Hepatocyte (in vitro differentiated cells): ENCODE data around the gene GABRE. TPM values are rescaled to one million over a fixed set of nuclear protein-coding genes. Genes with fewer than 3 reads are reported as not detected.
"Not testable (repeated sequence)": the region's sequence is repeated elsewhere in the genome, so short reads cannot be mapped to it uniquely, and the experiment has no call there.

Experiments used
- DNase-seq: peaks from one replicate; pipeline ENCODE4 v3.0.0-alpha.2; 2016; ENCODE audit warnings: low spot score
- H2AFZ ChIP-seq: fragments of 200-600 bp; sonication (generic); 2 replicates; pipeline ENCODE4 v1.6.0; 2016; ENCODE audit warnings: antibody characterized with exemption, mild to moderate bottlenecking
- H3K27ac ChIP-seq: fragments of 200-600 bp; sonication (generic); 2 replicates; pipeline ENCODE4 v1.5.1; 2016; ENCODE audit warnings: mild to moderate bottlenecking
- H3K27me3 ChIP-seq: fragments of 200-600 bp; sonication (generic); 2 replicates; pipeline ENCODE4 v1.6.1; 2016
- H3K36me3 ChIP-seq: fragments of 200-600 bp; sonication (generic); replicated peaks from 2 replicates; pipeline ENCODE4 v1.5.1; 2016; ENCODE audit warnings: low read depth; ENCODE audit not compliant: insufficient read depth
- H3K4me1 ChIP-seq: fragments of 200-600 bp; sonication (generic); 2 replicates; pipeline ENCODE4 v1.5.1; 2016; ENCODE audit warnings: mild to moderate bottlenecking, moderate library complexity; ENCODE audit not compliant: insufficient read depth
- H3K4me2 ChIP-seq: fragments of 200-600 bp; sonication (generic); 2 replicates; pipeline ENCODE4 v1.6.0; 2016
- H3K4me3 ChIP-seq: fragments of 200-600 bp; sonication (generic); 2 replicates; pipeline ENCODE4 v1.5.1; 2016; ENCODE audit warnings: mild to moderate bottlenecking
- H3K79me2 ChIP-seq: fragments of 200-600 bp; sonication (generic); 2 replicates; pipeline ENCODE4 v1.6.0; 2017; ENCODE audit warnings: mild to moderate bottlenecking
- H3K9me2 ChIP-seq: fragments of 200-600 bp; sonication (generic); replicated peaks from 2 replicates; pipeline ENCODE4 v1.6.0; 2017; ENCODE audit warnings: mild to moderate bottlenecking; ENCODE audit not compliant: insufficient read depth
- H3K9me3 ChIP-seq: fragments of 200-600 bp; sonication (generic); 2 replicates; pipeline ENCODE4 v1.5.1; 2016; ENCODE audit warnings: low read depth, mild to moderate bottlenecking
- H4K20me1 ChIP-seq: fragments of 200-600 bp; sonication (generic); 2 replicates; pipeline ENCODE4 v1.6.0; 2016; ENCODE audit warnings: mild to moderate bottlenecking; ENCODE audit not compliant: insufficient read depth, poor library complexity, severe bottlenecking
- CTCF ChIP-seq: fragments of 200-600 bp; sonication (generic); IDR thresholded peaks from 2 replicates; pipeline ENCODE4 v1.5.1; 2016; ENCODE audit warnings: antibody characterized with exemption, mild to moderate bottlenecking; ENCODE audit not compliant: poor library complexity
- EZH2 ChIP-seq: fragments of 200-600 bp; sonication (generic); IDR thresholded peaks from 2 replicates; pipeline ENCODE4 v1.6.1; 2016; ENCODE audit warnings: antibody characterized with exemption, mild to moderate bottlenecking, borderline replicate concordance
- EZH2phosphoT487 ChIP-seq: fragments of 200-600 bp; sonication (generic); IDR thresholded peaks from one replicate; pipeline ENCODE4 v1.6.1; 2018; ENCODE audit warnings: antibody characterized with exemption, mild to moderate bottlenecking, low read depth, moderate library complexity; ENCODE audit not compliant: unreplicated experiment, severe bottlenecking
- WGBS: methylation state at CpG from one replicate; pipeline ENCODE4 v1.1.6; 2016; ENCODE audit warnings: low lambda C conversion rate; ENCODE audit errors: missing lambda C conversion rate; 5-methylcytosine and 5-hydroxymethylcytosine counted together
- polyA plus RNA-seq: library from polyadenylated mRNA; unstranded; fragments of >200 nt; fragmentation: Nextera tagmentation; extraction: Ambion mirVana; gene quantifications from 2 replicates; pipeline ENCODE4 v1.2.1, GENCODE V29; 2016
- total RNA-seq: library from RNA; depleted of rRNA; stranded (reverse); fragments of >200 nt; gene quantifications from 2 replicates; pipeline ENCODE4 v1.2.3, GENCODE V29; 2014

GABRE gene
- total and polyA plus RNA-seq, 2 experiments from 2014 or later: 9.0 to 15.1 TPM

- H4K20me1 ChIP-seq: no peaks in the 10 kb centered on the region
- H3K36me3 ChIP-seq: no peaks in the 10 kb centered on the region
- no peaks in the 10 kb centered on the region for H3K9me2 ChIP-seq
- no peak overlapping the region for H2AFZ ChIP-seq
- no peaks in the 10 kb centered on the region for H3K27me3 ChIP-seq
- no peak for DNase-seq
- WGBS: 88% methylated on average over 12 of the region's 12 CpGs
- TF ChIP-seq EZH2phosphoT487: no peak
- no peak for TF ChIP-seq CTCF
- no peak for TF ChIP-seq EZH2
- no peak overlapping the region for H3K4me3 ChIP-seq
- H3K79me2 ChIP-seq: no peaks in the 10 kb centered on the region
- no peak overlapping the region for H3K4me2 ChIP-seq
- no peak overlapping the region for H3K27ac ChIP-seq
- H3K9me3 ChIP-seq: no peaks in the 10 kb centered on the region
- no peaks in the 10 kb centered on the region for H3K4me1 ChIP-seq
These were observed 54.4 kb downstream of the GABRE start for GRCh38 chrX:151920101-151920500.

DNA sequence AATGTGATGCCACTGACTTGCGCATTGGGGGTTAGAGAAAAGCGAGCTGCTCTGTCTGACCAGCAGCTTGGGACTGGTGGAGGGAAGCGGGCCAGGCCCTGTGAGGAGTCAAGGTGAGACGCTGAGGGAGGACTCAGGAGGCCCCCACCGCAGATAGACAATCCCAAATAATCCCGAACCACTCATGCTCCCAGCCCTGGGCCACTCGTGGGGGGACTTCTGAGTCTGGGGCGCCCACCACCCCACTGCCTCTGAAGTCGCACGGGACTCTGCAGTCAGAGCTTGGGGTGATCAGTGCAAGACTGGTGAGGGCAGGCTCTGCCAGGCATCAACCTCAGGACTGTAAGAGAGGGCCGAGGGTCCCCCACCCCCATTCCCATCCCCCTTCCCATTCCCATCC is 54.9 kb downstream of the GABRE start:
- no peaks in the 10 kb centered on the region for H3K79me2 ChIP-seq
- H3K27me3 ChIP-seq: no peaks in the 10 kb centered on the region
- no peak overlapping the region for H3K27ac ChIP-seq
- no peaks in the 10 kb centered on the region for H3K4me1 ChIP-seq
- no peak overlapping the region for H2AFZ ChIP-seq
- 89% methylated on average over 10 of the region's 11 CpGs for WGBS
- no peak overlapping the region for H3K4me2 ChIP-seq
- no peaks in the 10 kb centered on the region for H3K36me3 ChIP-seq
- H3K9me2 ChIP-seq: no peaks in the 10 kb centered on the region
- DNase-seq: no peak
- no peak overlapping the region for H3K4me3 ChIP-seq
- no peak for TF ChIP-seq EZH2
- TF ChIP-seq EZH2phosphoT487: no peak
- no peak for TF ChIP-seq CTCF
- H4K20me1 ChIP-seq: no peaks in the 10 kb centered on the region
- no peaks in the 10 kb centered on the region for H3K9me3 ChIP-seq

DNA sequence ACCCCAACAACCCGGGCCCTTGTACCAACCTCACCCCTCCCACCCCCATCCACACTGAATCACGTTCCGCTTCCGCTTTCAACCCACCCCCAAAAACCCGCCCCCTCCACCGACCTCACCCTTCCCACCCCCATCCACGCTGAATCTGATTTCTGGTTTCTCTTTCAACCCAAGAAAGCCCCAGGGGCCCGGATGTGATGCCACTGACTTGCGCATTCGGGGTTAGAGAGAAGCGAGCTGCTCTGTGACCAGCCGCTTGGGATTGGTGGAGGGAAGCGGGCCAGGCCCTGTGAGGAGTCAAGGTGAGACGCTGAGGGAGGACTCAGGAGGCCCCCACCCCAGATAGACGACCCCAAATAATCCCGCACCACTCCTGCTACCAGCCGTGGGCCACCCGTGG is 55.7 kb downstream of the GABRE start:
- not testable (repeated sequence) for H2AFZ ChIP-seq, H3K4me2 ChIP-seq, DNase-seq, H3K9me3 ChIP-seq, H4K20me1 ChIP-seq, H3K27me3 ChIP-seq, H3K79me2 ChIP-seq, H3K36me3 ChIP-seq, H3K9me2 ChIP-seq, H3K4me3 ChIP-seq, H3K27ac ChIP-seq, H3K4me1 ChIP-seq
- WGBS: 94% methylated on average over 13 of the region's 18 CpGs

DNA sequence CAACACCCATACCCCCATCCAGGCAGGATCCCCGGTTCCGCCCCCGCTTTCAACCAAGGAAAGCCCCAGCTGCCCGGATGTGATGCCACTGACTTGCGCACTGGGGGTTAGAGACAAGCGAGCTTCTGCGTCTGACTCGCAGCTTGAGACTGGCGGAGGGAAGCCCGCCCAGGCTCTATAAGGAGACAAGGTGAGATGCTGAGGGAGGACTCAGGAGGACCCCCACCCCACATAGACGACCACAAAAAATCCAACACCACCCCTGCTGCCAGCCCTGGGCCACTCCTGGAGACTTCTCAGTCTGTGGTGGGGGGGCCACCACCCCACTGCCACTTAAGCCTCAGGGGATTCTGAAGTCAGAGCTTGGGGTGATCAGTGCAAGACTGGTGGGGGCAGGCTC is 61.7 kb downstream of the GABRE start, which contains the start of gene MAGEA4:
TSS of gene MAGEA4 (plus strand) at position 110 of the 400 bp plus-strand sequence. CDS start 10,776 bp downstream, outside the sequence.
- Histone ChIP-seq H3K27me3 (no peaks in the 10 kb centered on the region), H3K27ac (no peak within 1 kb of the TSS), H2AFZ (no peak within 1 kb of the TSS), H4K20me1 (no peaks in the 10 kb centered on the region), H3K4me1 (no peaks in the 10 kb centered on the region), H3K36me3 (no peaks in the 10 kb centered on the region), H3K9me2 (no peaks in the 10 kb centered on the region), H3K79me2 (no peaks in the 10 kb centered on the region), H3K9me3 (no peaks in the 10 kb centered on the region), H3K4me2 (no peak within 1 kb of the TSS), H3K4me3 (no peak within 1 kb of the TSS)
- 91% methylated on average over 8 of the region's 11 CpGs for WGBS
- TF ChIP-seq EZH2 (no peak), CTCF (no peak), EZH2phosphoT487 (no peak)
- DNase-seq: no peak
